ENCODE measurements around the gene NOP56.

Gene NOP56

DNA sequence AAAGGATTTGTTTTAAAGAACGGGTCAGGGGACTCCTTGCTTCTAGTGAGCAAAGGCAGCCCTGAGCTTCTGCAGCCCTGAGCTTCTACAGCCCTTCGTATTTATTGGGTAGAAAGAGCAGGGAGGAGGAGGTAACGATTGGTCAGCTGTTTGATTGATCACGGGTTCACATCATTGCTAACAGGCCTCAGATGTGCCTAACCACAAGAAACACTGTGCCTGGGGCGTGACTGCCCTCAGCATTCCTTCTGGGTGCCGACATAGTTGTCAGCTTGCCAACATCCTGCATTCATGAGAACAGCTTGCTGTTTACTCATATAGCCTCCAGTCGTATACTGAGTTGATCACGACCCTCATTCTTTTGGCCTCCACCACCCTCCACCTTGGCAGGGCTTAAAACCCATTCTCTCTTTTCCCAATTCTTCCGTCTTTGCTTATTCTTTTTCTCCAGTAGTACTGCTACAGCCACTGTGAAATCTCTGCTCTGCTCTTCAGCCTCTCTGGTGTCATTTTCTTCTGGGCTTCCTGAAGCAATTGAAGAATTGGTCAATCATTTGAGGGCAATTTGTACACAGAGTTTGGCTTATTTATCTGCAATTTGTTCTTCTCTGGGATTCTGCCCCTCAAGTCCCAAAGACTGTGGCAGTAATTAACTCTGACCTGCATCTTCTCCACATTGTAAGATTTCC is 25.4 kb upstream of the NOP56 start:
- DNase-seq, result no peak

DNA sequence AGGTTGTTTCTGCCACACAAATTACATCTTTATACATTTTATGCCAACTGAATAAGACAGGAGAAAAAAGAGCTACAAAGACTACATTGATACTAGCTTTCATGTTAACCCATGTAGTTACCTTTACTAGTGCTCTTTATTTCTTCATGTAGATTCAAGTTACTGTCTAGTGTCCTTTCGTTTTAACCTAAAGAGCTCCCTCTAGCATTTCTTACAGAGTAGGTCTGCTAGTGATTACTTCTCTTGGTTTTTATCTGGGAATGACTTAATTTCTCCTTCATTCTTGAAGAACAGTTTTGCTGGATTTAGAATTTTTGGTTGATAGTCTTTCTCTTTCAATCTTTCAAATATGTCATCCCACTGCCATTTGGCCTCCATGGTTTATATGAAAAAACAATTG is 21.2 kb upstream of the NOP56 start:
- DNase-seq, result no peak

DNA sequence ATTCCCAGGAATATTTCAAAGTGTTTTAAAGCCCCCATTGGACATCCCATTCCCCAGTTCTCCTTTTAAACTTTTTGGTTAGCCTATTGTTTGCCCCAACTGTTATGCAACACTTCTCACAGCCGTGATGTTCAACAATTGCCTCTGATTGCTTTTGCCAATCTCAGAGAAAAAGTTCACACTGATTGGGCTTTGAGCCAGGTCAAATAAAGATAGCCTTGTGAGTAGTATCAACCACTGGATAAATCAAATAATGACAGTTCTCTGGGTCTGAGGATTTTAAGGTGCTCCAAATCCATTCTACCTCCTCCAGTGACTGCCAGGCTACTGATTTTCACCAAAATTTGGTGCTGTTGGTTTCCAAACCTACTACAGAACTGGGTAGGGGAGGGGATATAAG is 19.1 kb upstream of the NOP56 start:
- no peak for DNase-seq

DNA sequence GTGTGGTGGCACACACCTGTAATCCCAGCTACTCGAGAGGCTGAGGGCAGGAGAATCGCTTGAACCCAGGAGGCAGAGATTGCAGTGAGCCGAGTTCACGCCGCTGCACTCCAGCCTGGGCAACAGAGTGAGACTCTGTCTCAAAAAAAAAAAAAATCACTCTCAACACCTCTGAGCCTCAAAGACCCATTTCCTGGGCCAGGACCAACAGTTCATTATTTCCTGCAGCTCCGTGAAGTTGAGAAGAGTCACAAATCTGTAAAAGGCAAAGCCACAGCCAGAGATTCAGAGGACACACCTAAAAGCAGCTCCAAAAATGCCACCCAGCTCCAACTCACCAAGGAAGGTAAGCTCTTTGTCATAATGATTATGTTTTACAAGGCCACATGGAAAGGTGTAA is 15.2 kb upstream of the NOP56 start:
- no peak for DNase-seq

DNA sequence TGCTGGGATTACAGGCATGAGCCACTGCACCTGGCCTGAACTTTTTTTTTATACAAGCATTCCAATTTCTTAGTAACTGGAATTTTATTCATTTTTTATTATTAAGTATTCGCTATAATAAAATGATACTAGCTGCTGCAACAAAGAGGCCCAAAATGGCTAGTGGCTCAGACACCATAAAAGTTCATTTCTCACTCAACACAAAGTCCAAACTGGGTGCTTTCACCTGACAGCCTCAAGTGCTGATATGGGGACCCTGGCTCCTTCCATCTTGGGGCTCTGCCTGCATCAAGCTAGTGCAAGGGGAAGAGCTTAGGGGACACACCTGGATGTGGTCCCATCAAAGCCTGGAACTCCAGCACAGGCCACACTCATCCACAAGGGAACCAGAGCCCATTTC is 12.2 kb upstream of the NOP56 start:
- no peak for DNase-seq

DNA sequence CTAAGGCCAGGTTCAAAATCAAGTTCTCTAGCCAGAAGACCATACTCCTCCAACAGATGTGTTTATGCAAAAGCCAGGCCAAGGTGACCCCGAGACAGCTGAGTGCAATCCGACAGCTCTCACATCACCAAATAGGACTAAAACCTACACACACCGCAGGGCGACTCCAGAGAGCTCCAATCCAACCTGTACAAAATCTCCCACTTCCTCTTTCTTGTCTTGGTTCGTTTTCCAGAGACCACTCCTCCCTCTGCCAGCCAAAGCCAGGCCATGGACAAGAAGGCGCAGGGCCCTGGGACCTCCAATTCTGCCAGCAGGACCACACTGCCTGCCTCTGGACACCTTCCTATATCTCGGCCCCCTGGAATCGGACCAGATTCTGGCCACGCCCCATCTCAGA is 11.5 kb upstream of the NOP56 start:
- no peak for DNase-seq

DNA sequence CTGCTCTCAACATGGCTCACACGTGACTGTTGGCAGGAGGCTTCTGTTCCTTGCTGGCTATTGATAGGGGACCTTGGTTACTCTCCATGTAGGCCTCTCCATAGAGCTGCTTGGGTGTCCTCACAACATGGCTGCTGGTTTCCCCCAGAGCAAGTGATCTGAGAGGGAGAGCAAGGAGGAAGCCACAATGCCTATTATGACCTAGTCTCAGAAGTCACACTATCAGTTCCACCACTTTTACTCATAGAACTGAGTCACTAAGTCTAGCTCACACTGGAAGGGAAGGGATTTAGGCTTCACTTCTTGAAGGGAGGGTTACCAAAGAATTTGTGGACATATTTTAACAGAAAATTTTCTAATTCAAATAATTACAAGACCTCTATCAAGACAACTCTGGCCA is 8.7 kb upstream of the NOP56 start:
- DNase-seq, result no peak

DNA sequence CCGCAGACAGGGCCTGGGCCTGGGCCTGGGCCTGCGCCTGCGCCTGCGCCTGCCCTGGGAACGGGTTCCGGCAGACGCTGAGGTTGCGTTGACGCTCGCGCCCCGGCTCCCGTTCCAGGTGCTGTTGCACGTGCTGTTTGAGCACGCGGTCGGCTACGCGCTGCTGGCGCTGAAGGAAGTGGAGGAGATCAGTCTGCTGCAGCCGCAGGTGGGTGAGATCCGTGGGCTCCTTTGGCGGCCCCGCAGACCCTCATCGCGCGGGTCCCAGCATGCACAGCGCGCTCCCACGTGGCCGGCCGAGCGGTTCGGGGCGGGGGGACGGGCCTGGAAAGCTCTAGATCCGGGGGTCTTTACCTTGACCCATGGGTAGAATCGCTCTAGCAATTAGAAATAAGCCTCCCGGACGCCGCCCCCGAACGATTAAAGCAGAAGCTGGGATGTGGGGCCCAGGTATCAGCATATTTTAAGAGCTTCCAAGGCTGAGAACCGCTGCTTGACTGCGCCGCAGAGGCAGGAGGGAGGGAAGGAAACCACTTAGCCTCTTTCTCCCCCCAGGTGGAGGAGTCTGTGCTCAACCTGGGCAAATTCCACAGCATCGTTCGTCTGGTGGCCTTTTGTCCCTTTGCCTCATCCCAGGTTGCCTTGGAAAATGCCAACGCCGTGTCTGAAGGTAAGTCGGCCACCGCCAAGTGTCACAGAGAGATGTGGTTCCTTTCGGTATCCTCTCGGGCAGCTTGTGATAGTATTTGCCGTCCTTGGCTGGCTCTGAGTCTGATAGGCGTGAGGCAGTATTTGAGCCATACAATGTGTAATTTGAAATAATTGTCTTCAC is 508 bp downstream of the NOP56 start:
- DNase-seq, result no peak

DNA sequence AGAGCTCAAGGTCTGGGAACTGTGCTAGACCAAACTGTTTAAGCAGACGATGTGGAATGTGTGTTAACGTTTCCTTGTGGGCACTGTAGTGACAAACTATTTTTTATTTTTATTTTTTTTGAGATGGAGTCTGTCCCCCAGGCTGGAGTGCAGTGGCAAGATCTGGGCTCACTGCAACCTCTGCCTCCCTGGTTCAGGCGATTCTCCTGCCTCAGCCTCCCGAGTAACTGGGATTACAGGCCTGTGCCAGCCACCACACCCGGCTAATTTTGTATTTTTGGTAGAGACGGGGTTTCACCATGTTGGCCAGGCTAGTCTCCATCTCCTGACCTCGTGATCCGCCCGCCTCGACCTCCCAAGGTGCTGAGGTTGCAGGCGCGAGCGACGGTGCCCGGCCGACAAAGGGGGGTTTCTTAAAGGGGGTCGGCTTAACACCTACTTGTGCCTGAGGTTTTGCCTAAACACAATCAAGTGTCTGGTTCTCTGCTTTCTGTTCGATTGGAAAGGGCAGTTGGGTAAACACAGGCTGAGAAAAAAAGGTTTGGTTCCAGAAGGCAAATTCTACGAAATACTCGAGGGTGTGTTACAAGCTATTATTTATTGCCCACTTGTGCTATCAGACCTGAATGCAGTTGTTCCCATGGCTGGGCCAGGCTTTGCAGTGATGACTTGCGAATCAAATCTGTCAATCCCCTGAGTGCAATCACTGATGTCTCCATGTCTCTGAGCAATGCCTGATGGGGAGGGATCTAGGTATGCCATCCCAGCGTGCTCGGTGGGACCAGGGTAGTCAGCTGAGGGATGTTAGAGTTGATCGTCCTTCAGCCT is 1.3 kb downstream of the NOP56 start:
- no peak for DNase-seq

DNA sequence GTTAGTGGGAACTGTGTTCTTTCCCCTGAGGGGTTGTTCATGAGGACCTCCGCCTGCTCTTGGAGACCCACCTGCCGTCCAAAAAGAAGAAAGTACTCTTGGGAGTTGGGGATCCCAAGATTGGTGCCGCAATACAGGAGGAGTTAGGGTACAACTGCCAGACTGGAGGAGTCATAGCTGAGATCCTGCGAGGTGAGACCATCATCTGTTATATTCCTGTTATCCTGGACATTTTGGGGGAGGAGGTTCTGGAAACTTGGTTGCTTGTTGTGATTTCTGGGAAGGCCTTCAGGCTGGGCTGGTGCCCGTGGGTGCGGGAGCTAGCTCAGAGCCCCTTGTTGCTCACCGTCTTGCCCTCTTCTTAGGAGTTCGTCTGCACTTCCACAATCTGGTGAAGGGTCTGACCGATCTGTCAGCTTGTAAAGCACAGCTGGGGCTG is 2.0 kb downstream of the NOP56 start:
- DNase-seq, result no peak

DNA sequence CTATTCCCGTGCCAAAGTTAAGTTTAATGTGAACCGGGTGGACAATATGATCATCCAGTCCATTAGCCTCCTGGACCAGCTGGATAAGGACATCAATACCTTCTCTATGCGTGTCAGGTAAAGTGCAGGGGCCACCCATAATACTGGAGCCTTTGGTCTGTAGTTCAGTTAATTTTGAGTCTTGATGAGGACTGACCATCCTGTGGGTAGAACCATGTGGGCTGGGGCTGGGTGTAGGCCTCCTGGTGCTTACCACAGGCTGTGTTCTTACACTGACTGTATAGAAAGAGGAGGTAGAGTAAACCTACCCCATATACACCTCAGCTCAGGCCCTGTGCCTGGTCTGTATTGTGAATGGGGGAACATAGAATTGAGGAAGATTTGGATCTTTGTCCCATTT is 2.4 kb downstream of the NOP56 start:
- no peak for DNase-seq

DNA sequence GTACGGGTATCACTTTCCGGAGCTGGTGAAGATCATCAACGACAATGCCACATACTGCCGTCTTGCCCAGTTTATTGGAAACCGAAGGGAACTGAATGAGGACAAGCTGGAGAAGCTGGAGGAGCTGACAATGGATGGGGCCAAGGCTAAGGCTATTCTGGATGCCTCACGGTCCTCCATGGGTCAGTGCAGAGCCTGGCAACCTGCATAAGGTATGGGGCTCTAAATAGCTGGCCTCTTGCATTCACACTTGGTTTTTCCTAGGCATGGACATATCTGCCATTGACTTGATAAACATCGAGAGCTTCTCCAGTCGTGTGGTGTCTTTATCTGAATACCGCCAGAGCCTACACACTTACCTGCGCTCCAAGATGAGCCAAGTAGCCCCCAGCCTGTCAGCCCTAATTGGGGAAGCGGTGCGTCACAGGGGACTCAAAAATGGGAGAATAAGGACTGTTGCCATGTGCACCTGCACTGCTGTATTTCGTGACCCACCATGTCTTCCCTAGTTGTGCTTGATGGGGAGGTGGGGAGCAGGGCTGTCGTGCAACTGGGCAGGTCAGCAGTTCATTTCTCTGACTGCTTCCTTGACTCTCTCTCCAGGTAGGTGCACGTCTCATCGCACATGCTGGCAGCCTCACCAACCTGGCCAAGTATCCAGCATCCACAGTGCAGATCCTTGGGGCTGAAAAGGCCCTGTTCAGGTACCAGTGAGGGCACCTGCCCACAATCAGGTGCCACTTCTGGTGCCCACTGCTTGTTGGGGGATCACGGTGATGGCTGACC is 3.1 kb downstream of the NOP56 start:
- DNase-seq, result no peak

DNA sequence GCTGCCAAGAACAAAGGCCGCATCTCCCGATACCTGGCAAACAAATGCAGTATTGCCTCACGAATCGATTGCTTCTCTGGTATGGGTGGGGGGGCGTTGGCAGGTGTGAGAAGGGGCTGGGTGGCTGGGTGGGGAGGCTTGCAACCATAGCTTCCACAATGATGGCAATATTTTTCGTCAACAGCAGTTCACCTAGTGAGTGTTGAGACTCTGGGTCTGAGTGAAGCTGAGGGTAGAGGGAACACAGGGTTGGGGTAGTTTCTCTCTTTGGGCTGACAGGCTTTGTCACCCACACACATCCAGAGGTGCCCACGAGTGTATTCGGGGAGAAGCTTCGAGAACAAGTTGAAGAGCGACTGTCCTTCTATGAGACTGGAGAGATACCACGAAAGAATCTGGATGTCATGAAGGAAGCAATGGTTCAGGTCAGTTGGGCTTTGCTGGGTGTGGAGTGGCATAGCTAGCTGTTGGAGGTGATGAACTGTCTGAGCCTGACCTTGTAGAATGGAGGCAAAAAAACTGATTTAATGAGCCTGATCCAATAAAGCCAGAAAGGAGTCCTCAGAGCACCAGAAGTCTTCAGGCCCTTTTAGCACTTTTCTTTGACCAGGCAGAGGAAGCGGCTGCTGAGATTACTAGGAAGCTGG is 4.2 kb downstream of the NOP56 start:
- no peak for DNase-seq

DNA sequence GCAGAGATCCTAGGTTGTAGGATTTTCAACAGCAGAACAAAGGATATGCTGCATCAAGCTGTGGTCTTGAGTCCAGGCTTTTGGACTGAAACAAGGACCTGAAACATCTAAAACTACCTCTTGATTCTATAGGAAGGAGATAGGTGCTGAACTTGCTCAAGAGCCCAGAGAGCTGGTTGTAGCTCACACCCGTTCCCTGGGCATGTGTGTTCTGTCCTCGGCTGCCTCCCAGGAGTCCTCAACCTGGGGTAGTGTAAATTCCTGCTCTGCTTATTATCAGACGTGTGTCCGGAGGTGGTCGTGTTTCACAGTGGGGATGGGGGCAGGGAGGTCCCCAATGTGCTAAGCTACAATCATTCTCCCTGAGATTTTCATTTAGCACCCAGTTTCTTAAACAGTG is 4.8 kb downstream of the NOP56 start:
- DNase-seq, result no peak

DNA sequence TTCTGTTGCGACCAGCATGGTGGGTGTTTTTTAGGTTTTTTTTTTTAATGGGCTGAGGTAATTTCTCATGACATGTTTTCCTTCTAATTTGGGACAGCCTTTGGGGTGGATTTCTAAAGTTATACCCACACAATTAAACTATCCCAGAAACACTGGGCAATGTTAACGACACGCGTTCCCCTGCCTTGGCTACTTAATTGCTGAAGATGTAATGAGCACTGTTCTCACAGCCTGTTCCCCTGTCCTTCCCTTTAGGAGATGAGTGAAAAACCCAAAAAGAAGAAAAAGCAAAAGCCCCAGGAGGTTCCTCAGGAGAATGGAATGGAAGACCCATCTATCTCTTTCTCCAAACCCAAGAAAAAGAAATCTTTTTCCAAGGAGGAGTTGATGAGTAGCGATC is 5.2 kb downstream of the NOP56 start:
- no peak for DNase-seq

DNA sequence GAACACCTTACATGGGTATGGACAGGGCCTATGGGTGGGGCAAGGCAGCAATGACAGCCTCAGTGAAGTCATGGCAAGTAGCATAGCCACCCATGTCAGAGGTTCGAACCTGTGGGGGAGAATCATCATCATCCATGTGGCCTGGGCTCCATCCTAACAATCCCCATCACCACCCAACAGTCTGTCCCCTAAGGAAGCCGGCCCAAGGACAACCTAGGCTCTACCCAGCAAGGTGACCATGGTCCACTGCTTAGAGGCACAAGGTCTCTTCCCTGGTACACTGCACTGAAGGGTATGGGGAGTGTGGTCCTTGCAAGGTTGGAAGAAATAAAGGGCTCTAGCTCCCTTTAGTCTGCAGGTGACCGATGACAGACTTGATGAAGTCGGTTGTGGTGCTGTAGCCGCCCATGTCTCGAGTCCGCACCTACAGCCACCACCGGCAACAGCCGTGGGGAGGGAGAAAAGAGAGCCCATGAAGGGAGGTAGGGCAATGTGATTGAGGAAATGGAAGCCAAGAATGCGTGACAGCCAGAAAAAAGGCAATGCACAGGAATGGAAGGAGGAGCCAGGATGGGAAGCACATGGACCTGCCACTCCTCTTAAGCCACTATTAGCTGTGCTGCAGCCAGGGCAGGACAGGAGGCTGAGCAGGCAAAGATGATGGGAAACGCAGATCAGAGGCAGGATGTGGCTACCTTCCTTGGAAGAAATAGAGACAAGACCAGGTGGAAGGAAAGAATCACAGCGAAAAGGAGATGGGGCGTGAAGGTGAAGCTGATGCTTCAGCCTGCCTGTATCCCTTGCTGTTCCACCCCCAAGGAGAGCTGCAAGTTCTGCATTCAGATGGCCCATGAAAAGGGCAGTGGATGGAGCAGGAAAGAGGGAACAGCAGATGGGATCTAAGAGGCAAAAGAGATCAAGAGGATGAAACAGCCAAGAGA is 6.3 kb downstream of the NOP56 start:
- DNase-seq, result no peak

DNA sequence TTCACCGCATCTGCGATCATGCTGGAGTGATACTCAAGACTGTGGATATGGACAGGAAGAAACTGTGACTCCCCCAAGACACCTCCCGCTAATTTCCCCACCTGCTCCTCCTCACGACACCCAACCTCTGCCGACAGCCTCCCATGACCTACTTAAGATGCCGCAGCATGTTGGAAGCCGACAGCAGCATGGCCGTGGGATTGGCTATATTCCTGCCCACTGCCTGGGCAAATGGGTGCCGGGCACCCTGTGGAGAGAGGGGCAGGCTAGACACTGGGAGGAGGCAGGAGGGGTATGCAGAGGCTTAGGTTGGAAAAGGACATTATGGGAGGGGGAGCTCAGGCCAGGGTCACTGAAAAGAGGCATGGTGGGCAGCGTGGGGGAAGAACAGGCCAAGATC is 7.1 kb downstream of the NOP56 start:
- DNase-seq, result no peak

DNA sequence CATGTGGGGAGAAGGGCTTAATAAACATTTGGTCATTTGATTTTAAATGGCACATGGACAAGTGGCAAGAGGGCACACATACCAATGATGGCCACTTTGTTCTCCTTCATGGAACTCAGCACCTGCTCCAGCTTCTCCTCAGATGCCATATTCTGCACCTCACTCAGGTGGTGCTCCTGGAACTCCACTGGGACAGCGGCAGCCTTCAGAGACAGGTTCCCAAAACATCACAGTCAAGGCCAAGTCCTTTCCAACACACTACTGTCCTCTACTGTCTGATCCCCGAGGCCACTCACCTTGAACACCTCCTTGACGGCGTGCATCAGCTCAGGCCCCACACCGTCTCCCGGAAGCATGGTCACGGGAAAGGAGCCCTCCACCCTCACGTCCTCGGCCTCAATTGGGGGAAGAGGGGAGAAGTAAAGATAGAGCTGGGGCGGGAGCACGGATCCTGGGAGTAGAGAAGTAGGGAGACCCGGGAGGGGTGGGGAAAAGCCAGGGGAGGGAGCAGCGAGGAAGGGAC is 11.0 kb downstream of the NOP56 start:
- DNase-seq, result no peak

DNA sequence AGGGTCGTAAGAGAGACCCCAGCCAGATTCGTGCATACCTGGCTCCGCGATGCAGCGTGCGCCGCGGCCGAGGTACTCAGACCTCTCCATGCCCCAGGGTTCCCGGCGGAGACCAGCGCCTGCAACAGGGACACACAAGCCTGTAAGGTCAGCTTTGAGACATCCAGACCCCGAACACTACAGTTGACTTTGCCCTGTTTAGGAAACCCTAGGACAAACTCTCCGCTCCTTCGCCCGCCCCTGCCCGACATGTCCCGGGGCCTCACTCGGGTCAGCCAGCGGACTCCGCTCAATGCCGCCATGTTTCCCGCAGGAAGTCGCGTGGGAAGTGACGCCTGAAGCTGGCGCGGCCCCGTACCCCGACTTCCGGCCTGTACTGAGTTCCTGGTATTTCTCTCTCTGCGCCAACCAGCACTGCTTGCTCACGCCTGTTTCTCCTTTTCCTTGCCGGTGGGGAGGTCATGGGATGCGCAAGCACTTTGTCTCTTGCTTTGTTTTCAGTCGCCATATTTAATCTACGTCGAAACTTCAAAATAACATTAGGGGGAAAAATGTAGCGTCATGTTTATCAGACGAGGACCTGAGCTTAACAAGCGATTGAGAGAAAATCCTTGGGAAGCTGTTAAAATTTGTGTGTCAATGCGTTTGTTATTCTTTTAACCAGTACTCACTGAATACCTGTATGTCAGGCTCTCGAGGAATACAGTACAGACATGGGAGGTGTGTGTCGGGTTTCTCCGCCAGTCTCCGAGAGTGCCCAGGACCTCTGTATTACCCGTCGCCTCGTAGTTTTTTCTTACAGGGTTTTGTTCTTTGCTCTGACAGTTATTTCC is 11.7 kb downstream of the NOP56 start, which contains the start of gene IDH3B:
TSS of gene IDH3B (minus strand) at position 330 of the 833 bp plus-strand sequence. CDS start at position 302, 28 bp downstream.
- DNase-seq, result peak; percentile 84

Measured in right kidney (tissue), 1 donor.